Measurements from ENCODE around the gene TOPAZ1.
A peak's percentile ranks its signal among the peaks of the same experiment; 100 is the strongest.

TOPAZ1 gene

GRCh38 chr3:44241706-44242105, at the start of gene TOPAZ1:
TOPAZ1 (plus strand) TSS chr3:44241886; CDS start chr3:44242054, 168 bp downstream.
- POLR2A ChIA-PET (ENCODE audit: low non-redundant PET), result no interaction called here
- no peak for DNase-seq (ENCODE audit: low spot score)
- CTCF ChIA-PET, result no interaction called here
- no peak for TF ChIP-seq CTCF (conservative IDR thresholded peaks at IDR 0.05; ENCODE audit: low read depth)
- no peak within 1 kb of the TSS for H3K27ac ChIP-seq

- ChIA-PET CTCF (interaction anchor here (0.6 to 1.0 kb wide), 7 partner anchors 22 to 665 kb away, joined by 3 to 5 read pairs (median 4); no protein-coding TSS in a partner anchor), POLR2A (ENCODE audit: low non-redundant PET) (no interaction called here)
- peak; percentile 61 for DNase-seq (ENCODE audit: low spot score)
- peak; percentile 81 for TF ChIP-seq CTCF (conservative IDR thresholded peaks at IDR 0.05; ENCODE audit: low read depth)
- H3K27ac ChIP-seq, result no peak overlapping the region
Measured at GRCh38 chr3:44198284-44199269, 43.1 kb upstream of the TOPAZ1 start.

GRCh38 chr3:44206261-44206660, 35.4 kb upstream of the TOPAZ1 start:
- TF ChIP-seq CTCF (conservative IDR thresholded peaks at IDR 0.05; ENCODE audit: low read depth), result no peak
- CTCF ChIA-PET, result interaction anchor here (0.7 kb wide), 1 partner anchor 10 kb away, joined by 3 read pairs; no protein-coding TSS in a partner anchor
- no peak for DNase-seq (ENCODE audit: low spot score)
- POLR2A ChIA-PET (ENCODE audit: low non-redundant PET), result no interaction called here
- no peak overlapping the region for H3K27ac ChIP-seq

GRCh38 chr3:44206862-44207652, 34.6 kb upstream of the TOPAZ1 start:
- ChIA-PET POLR2A (ENCODE audit: low non-redundant PET) (no interaction called here), CTCF (interaction anchor here (0.7 kb wide), 1 partner anchor 11 kb away, joined by 3 read pairs; no protein-coding TSS in a partner anchor)
- TF ChIP-seq CTCF (conservative IDR thresholded peaks at IDR 0.05; ENCODE audit: low read depth), result no peak
- DNase-seq (ENCODE audit: low spot score), result no peak
- H3K27ac ChIP-seq, result no peak overlapping the region

- CTCF ChIA-PET, result no interaction called here
Measured at GRCh38 chr3:44208086-44208485, 33.6 kb upstream of the TOPAZ1 start.

More at GRCh38 chr3:44208086-44208485, 33.6 kb upstream of the TOPAZ1 start:
- TF ChIP-seq CTCF (conservative IDR thresholded peaks at IDR 0.05; ENCODE audit: low read depth), result no peak
- POLR2A ChIA-PET (ENCODE audit: low non-redundant PET), result no interaction called here
- DNase-seq (ENCODE audit: low spot score), result no peak
- no peak overlapping the region for H3K27ac ChIP-seq

Data from RWPE1 (cell line).